ENCODE data around the gene LRRTM4.

DNA sequence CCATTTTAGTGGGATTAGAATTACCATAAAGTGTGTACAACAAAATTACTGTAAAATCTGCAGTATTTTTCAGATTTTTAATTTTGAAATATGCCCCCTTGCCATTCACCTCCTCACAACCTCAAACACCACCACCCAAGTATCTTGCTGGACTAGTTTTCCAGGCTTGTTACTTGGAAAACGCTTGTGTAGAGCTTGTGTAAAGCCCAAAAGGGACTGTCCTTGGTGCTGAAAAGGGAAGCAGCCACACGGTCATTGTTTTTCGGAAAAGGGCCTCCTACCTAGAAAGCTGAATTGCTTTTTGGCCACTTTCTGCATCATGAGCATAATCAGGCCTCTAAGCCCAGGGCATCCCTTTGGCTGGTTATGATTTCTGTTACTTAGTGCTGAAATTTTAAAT, 563.4 kb downstream of the LRRTM4 start:
- TF ChIP-seq POLR2A (IDR thresholded peaks at IDR 0.05; ENCODE audit: low read depth, low read length) (no peak), POU2F2 (IDR thresholded peaks at IDR 0.05; ENCODE audit: low read depth, low read length) (no peak), POLR2AphosphoS5 (IDR thresholded peaks at IDR 0.05; ENCODE audit: low read depth, low read length) (no peak), TAF1 (IDR thresholded peaks at IDR 0.05; ENCODE audit: low read depth, low read length) (no peak), SPI1 (IDR thresholded peaks at IDR 0.05; ENCODE audit: low read depth, low read length) (no peak), PAX5 (IDR thresholded peaks at IDR 0.05; ENCODE audit: insufficient read depth, low read length, severe bottlenecking) (no peak)

Data from GM12891 (cell line).